Stimulated activated CD8-positive, alpha-beta memory T cell treated with anti-CD3 and anti-CD28 coated beads, Interleukin-4, amount 100 ng/mL, for 24 hours (primary cell): Measurements from ENCODE around the gene HERPUD2.

Experiments used
- DNase-seq: peaks from one replicate; pipeline ENCODE4 v3.0.0-alpha.2; 2020; ENCODE audit warnings: low read depth

Gene HERPUD2, protein sequence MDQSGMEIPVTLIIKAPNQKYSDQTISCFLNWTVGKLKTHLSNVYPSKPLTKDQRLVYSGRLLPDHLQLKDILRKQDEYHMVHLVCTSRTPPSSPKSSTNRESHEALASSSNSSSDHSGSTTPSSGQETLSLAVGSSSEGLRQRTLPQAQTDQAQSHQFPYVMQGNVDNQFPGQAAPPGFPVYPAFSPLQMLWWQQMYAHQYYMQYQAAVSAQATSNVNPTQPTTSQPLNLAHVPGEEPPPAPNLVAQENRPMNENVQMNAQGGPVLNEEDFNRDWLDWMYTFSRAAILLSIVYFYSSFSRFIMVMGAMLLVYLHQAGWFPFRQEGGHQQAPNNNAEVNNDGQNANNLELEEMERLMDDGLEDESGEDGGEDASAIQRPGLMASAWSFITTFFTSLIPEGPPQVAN

DNA sequence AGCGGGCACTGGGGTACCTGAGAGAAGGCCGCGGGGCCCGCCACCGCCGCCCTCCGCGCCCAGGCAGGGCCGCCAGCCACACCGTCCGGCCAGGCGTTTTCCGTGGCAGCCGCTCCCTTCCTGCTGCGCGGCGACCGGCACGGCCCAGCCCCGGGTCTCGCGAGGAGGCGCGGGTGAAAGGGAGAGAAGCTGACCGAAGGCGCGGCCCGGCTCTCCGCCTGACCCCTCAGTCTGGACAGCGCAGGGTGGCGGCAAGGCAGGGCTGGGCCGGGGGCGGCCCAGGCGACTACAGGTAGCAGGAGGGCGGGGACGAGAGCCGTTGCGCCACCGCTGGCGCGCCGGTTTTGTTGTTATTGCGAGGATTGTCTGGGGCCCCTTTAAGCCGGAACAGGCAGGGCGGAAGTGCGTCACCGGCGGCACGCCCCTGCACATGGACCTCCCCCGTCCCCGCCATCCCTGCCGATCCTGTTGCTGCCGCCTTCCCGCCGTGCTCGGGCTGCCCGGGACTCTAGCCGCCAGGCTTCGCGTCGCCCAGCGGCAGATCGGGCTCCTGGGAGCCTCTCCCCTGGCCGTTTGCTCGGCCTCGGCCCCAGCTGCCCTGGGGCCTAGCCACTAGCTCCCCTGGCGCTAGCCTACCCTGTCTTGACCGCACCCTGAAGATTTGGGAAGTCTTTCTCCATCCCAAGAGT lies at the start of gene HERPUD2:
TSS of gene HERPUD2 (minus strand) at position 352 of the 689 bp plus-strand sequence. CDS start 805 bp downstream, outside the sequence.
- DNase-seq, result peak; percentile 86

DNA sequence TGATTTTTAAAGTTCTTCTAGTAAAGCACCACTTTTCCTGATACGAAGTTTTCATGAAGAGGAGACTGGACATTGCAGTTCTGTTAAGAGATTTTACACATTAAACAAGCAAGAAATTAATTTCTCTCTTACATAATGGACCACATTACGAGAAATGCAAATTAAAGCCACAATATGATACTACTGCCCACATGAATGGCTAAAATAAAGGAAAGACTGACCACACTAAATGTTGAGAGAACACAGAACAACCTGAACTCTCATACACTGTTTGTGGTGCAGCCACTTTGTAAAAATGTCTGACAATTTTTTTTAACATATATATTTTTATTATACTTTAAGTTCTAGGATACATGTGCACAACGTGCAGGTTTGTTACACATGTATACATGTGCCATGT lies 44.0 kb upstream of the HERPUD2 start:
- no peak for DNase-seq

DNA sequence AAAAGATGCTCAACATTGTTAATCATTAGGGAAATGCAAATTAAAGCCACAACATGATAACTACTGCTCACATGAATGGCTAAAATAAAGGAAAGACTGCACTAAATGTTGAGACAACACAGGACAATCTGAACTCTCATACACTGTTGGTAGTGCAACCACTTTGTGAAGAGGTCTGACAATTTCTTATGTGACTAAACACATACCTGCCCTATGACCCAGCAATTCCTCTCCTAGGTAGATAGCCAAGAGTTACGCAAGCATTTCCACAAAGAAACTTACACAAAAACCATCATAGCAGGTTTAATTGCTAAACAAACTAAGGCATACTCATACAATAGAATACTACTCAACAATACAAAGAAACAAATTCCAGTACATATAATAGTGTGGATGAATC lies 41.8 kb upstream of the HERPUD2 start:
- no peak for DNase-seq

DNA sequence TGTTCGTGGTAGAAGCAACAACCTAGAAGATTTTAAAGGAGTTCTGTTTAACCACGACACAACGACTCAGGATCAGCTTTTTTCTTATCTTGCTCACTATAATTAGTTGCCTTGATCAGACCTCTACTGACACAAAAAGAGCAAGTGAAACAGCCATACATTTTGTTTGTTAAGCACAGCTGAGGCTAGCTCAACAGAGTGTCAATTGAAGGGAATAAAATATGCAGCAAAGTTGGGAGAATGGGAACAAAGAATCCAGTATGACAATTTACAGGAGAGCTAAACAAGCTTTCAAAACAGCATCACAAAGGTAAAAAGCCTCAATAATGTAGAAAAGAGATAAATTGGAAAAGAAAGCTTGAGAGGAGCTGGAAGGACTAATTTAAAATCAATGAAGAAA lies 40.5 kb upstream of the HERPUD2 start:
- no peak for DNase-seq

DNA sequence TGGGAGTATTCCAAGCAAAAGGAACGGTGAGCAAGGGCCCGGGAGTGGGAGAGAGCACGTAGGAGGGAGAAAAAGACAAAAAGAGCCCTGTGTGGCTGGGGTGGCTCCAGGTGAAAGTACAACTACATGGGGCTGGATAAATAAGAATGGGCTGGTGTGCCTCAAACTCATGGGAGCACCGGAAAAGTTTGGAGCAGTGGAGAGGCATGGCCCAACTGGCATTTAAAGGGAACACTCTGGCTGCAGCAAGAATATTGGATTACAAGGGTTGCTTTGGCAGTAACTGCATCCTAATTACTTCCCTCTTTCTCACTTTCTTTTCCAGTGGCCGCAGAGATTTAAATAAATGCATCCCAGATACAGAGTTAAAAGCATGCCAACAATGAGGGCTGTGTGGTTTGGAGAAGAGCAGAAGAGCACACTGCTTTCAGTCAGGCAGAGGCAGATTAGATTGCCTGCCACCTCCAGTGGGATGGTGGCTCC lies 39.1 kb upstream of the HERPUD2 start:
- no peak for DNase-seq

DNA sequence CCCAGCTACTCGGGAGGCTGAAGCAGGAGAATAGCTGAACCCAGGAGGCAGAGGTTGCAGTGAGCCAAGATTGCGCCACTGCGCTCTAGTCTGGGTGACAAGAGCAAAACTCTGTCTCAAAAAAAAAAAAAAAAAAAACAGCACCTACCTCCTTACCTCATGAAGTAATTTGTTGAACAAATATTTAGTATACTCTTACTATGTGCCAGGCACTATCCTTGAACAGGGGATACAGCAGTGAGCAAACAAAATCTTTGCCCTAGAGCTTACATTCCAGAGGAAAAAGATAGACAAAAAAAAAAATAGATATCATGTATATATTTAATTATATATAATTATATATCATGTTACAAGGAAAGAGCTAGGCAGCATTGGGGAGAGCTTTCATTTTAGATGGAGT lies 36.4 kb upstream of the HERPUD2 start:
- DNase-seq, result no peak

DNA sequence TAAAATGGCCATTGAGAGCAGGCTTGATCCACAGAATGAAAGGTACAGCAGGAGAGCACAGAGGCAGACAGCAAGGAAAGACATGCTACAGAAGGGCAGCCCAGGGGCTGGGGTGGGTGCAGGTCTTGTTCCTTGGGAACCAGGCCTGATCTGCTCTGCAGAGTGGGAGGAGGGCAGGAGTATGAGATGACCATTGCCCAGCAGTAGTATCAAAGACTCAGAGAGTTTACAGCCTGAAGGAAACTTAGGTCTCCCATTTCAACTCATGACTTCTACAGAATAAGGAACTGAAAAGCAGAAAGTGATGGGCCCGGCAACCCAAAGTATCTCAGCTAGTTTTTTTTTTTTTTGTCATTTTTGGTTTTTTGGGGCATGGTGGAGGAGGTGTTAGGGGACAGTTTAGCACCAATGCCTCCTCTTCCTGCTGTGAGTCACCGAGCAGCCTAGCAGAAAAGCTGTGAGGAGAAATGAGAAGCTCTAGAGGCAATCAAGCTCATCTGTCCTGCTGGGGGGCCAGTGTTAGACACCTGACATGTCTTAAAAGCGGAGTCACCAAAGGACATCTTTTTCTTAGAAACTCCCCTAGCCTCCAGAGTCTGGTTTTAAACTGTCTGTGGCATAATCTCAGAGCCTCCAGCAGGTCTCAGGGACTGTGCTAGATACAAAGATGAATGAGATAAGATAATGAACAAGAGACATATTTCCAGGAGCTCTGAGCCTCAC lies 34.3 kb upstream of the HERPUD2 start:
- DNase-seq, result peak; percentile 55

DNA sequence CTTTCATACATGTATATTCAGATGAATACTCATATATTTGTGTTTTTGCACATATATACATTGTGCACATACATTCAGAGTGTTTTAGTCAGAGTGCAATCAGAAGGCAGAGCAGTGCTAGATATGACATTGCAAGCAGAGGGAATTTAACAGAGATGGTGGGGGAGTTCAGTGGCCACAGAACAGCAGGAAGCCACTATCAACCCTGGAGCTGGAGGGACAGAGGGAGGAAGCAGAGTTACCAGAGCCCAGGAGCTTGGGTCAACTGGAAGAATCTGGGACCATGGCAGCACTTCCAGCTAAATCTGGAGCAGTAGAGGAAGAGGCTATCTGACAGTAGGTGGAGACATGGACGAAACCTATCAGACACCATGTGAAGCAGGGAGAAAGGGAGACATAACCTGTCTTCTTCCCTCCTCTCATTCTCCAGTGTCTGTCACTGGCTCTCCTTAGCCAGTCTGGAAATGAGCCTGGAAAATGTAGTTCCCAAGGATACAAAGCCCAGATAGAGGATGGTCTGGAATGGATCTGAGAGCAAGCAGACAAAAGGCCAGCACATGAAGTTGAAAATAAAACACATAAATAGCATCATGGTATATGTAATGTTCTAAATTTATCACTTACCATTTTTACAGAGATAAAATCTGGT lies 33.6 kb upstream of the HERPUD2 start:
- DNase-seq, result no peak

DNA sequence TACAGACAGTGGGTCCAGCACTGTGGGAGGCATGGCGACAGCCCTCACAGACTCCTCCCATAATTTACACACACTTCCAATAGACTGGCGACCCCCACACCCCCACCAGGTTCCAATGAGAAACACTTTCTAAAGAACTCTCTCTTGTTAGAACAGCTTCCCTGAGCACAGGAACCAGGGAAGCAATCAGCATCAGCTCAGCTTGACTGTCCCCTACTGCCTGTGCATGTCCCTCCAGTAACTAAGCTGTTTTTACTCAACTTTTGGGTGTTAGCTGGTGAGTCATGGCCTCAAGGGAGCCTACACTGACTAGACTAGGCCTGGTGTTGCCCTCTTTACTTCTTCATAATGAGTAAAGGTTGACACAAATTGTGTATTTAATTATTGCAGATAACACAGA lies 32.6 kb upstream of the HERPUD2 start:
- DNase-seq, result no peak

DNA sequence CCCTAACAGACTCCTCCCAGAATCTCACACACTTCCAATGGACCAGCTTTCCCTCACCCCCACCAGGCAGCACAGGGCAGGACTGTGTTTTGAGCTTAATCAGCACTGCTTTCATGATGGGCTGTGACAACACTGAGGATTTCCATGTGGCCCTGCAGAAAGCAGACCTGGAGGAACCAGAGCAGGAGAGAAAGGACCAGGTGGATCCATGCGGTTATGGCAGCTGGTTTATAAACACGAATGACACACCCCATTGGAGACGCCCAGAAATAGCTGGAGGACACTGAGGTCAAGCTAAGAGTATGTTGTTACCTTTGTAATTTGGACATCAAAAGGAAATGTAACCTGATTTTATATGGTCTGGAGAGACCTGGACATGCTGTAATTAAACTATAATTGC lies 31.7 kb upstream of the HERPUD2 start:
- DNase-seq, result no peak

DNA sequence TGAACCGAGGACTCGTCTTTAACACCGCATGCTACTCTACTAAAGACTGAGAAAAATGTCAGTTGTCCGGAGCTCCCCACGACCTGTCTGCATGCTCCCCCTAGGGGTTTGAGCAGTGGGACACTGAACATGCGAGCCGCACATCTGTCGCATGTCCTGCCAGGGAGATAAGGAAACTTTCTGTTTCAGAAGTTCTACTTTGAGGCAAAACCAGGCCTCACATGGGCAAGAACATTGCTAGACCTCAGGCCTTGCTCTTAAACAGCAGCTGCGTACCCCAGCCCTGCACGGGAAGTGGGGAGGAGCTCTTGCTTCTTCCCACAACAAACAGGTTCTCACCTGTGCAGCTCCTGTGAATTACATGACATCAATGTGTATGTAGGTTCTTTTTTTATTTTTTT lies 30.3 kb upstream of the HERPUD2 start:
- peak; percentile 30 for DNase-seq

DNA sequence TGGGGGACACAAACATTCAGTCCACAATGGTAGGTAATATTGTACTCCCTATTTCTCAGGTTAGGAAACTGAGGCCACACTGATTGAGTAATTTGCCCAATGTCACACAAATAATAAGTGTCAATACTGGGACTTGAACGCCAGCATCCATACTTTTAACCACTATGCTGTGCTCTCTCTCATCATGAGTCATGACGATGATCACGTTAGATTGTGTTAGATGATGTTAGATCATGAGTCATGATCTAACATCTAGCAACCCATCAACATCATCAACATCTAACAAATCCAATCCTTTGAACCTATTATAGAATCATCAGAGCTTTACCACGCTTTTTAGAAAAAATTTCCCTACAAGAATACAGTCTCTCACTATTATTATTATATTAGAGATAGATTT lies 28.1 kb upstream of the HERPUD2 start:
- DNase-seq, result no peak

DNA sequence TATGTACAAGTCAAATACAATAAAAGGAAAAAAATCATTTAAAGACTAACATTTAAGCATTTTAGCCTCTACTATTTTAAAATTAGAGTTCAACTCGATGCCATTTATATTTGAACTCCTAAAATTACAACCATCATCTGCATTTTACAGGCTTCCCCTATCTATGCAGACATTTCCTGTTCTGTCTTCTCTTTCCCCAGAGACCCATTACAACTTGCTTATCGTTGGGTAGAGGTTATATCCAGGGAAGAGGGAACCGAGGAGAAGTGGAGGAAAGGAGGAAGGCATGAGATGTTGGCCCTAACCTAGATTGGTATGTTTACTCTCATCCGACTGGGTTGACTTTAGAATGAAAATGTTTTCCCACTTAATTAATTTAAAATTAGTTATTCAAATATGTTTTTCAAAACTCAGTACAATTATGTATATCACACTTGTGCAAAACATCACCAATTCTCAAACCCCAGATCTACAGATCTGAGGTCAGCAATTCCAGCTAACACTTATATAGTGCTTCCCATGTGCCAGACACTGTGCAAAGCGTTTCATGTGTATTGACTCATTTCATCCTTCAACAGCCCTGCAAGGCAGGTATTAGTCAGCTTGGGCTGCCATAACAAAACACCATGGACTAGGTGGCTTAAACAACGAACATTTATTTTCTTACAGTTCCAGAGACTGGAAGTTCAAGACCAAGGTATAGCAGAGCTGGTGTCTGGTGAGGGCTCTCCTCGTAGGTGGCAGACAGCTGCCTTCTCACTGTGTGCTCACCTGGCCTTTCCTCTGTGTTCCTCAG lies 27.3 kb upstream of the HERPUD2 start:
- DNase-seq, result no peak

DNA sequence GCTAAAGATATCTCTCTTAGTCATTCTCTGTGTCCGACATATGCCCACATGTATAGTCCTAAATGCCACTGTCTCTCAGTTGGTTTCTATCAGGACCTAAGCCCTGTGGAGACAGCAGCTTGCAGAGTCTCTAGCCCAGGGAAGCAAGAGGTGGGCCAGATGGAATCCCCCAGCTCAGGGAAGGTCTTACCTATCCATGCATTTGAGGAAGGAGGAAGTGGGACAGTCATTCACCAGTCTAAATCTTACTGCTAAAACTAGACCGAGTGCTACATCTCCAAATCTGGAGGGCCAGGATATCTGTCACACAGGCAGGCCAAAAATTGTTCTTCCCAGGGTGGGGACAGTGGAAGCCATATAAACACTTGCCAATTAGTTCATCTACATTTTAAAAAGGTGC lies 26.4 kb upstream of the HERPUD2 start:
- DNase-seq, result no peak

DNA sequence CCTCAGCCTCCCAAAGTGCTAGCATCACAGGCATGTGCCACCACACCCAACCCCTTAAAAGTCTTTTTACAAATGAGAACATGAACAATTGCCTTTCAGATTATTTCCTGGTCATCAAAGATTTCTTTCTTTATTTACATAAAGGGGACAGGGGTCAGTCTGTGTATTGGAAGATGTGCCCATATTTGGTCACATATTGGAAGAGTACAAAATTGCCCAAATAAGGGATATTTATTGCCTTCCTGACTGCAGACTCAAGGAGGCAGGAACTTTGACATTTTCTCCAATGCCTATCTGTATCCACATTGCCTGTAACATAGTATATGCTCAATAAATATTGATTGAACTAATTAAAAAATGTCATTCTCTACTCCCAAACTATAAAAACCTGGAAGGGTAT lies 25.9 kb upstream of the HERPUD2 start:
- DNase-seq, result no peak

DNA sequence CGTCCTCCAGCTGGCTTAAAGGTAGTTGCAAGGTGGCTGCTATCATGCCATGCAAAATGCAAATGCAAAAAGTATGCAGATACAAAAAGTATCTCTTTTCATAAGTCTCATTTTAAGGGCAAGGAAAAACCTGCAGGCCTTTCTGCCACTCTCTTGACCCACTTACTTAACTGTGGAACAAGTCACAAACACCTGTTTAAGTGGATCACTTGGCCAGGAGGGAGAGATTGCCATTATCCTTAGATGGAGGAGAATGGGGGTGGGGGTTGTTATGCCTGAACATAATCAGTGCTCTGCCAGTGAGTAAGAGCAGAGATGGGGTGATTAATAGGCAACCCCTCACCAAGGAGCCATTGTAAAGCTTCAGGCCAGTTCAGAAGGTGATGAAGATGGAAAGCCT lies 25.1 kb upstream of the HERPUD2 start:
- DNase-seq, result no peak

DNA sequence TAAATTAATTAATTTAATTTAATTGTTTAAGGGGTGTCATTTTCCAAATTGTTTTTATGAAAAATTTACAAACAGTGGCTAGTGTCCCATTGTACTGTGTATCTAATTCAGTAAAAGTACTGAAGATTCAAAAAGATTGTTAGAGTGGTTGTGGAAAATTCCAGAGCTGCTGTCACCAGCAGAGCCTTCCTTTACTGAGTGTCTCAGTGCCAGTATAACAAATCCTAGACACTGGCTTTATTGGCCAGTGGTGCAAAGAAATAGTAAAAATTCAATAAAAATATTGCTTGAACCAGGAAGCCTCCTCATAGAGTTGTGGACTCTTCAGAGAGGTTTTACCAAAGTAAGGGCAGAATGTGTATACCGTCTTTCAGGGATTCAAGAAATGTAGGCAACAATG lies 23.1 kb upstream of the HERPUD2 start:
- DNase-seq, result no peak

DNA sequence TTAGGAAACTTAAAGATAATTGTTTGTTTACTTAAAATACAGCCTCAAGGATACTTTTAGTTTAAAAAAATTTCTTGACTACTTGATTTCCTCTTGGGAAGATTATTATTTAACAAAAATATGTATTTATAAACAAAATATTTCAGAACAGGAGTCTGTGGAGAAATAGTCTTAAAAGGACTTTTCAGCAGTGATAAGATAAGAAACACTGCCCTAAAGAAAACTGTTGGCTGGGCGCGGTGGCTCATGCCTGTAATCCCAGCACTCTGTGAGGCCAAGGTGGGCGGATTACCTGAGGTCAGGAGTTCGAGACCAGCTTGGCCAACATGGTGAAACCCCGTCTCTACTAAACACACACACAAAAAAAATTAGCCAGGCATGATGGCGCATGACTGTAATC lies 22.6 kb upstream of the HERPUD2 start:
- DNase-seq, result no peak

DNA sequence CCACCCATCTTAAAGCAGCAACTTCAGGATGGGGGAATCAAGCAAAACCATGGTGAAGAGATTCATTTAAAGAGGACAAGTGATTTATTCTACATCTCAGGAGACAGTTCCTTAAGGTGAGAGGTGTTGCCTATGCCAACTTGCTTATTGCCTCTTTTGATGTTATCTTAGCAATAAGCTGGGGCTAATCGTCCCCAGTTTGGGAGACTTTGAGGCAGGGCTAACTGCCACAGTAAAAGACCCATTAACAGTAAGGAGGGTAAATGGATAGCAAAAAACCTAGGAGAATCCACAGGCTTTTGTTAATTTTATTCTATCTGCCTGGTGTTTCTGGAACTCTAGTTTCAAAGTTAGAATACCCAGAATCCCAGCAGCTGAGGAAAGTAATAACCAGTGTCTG lies 22.1 kb upstream of the HERPUD2 start:
- no peak for DNase-seq

DNA sequence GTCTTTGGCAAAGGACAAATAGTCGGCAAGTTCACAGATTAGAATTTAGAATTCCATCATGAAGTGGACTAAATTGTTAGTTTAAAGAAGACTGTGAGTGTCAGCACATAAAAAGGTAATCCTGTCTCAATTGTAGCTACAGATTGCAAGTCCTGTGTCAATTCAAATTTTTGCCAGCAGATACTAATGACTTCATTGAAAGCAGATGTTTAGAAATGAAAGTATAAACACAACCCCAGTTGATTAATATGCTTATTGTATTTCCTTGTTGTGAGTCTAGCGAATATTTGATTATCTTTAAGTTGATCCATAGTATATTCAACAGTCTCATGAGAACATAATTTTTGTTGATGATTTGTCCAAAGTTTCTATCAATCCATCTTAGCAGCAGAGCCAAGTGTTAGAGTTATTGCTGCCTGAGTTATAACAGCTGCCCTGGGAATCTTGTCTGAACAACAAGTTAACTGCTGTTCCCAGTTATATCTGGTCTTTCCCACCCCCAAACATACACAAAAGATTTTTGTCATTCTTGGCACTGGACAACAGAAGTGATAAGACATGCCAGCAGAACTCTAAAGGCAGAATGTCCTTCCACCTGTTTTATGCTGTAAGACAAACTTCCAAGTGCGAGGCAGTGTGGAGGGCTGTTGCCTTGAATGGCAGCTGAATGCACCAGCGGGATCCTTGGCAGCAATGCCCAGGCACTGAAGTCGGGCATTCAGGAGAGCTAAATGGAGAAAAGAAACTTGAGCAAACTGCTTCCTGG lies 21.3 kb upstream of the HERPUD2 start:
- DNase-seq, result no peak

DNA sequence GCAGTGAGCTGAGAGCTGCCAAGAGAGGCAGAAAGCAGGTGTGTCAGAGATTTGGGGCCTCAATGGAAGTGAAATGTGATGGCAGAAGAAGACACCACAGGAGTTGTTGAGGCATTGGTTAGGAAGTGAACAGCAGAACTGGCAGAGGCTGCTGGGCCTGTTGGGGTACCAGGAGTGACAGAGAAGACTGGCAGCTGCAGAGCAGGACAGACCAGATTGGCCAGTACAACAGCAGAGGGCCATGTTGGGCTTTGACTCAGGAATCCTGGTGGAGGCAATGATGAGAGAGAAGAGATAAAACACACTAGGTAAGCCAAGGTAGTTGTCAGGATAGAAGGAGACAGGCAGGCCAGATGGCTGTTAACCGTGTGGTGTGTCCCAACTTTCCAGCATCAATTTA lies 19.9 kb upstream of the HERPUD2 start:
- no peak for DNase-seq
